Suprapubic skin (tissue), 4 donors: ENCODE data around the gene TUBA1A. TPM values are rescaled to one million over a fixed set of nuclear protein-coding genes. Genes with fewer than 3 reads are reported as not detected.

Source experiments
- DNase-seq, 2 donors: peaks; one replicate each; pipeline ENCODE4 v3.0.0-alpha.2; 2019; ENCODE audit warnings: low spot score in 2 of 2
- H3K27ac ChIP-seq: fragments of 200-600 bp; sonication (generic); one replicate; pipeline ENCODE4 v1.5.1; 2019
- H3K27me3 ChIP-seq: fragments of 200-600 bp; sonication (generic); one replicate; pipeline ENCODE4 v1.5.1; 2019
- H3K36me3 ChIP-seq: fragments of 200-600 bp; sonication (generic); one replicate; pipeline ENCODE4 v1.5.1; 2019
- H3K4me1 ChIP-seq: fragments of 200-600 bp; sonication (generic); one replicate; pipeline ENCODE4 v1.5.1; 2019
- H3K4me3 ChIP-seq: fragments of 200-600 bp; sonication (generic); one replicate; pipeline ENCODE4 v1.5.1; 2019; ENCODE audit warnings: mild to moderate bottlenecking
- H3K9me3 ChIP-seq: fragments of 200-600 bp; sonication (generic); one replicate; pipeline ENCODE4 v1.5.1; 2019
- CTCF ChIP-seq, 2 donors: fragments of 200-600 bp in 1 of 2; fragments of 450-650 bp in 1 of 2; sonication (generic) in 1 of 2; IDR thresholded peaks; one replicate each; pipeline ENCODE4 v1.5.1; 2016 to 2019; ENCODE audit warnings: antibody characterized with exemption in 2 of 2, mild to moderate bottlenecking in 1 of 2, moderate library complexity in 1 of 2
- EP300 ChIP-seq: sonication (generic); formaldehyde crosslinking; IDR thresholded peaks from one replicate; pipeline ENCODE4 v1.6.1; 2017; ENCODE audit warnings: antibody characterized with exemption
- POLR2A ChIP-seq, 2 donors: fragments of 450-650 bp; IDR thresholded peaks; one replicate each; pipeline ENCODE4 v1.6.1; 2017; ENCODE audit warnings: antibody characterized with exemption in 2 of 2, mild to moderate bottlenecking in 2 of 2, moderate library complexity in 2 of 2
- POLR2AphosphoS5 ChIP-seq, 3 donors: sonication (generic); formaldehyde crosslinking; IDR thresholded peaks; one replicate each; pipeline ENCODE4 v1.6.1; 2017; ENCODE audit warnings: antibody characterized with exemption in 3 of 3
- WGBS: methylation state at CpG from one replicate; pipeline ENCODE4 v1.1.5; 2018; 5-methylcytosine and 5-hydroxymethylcytosine counted together
- total RNA-seq, 4 donors: library from RNA; depleted of rRNA; stranded (reverse); fragments of >200 nt; gene quantifications; one replicate each; pipeline ENCODE4 v1.1.0, GENCODE V29; 2016

Gene TUBA1A
- total RNA-seq, 4 donors from 2014 or later = 70.0 to 251 (median 181) TPM

- Histone ChIP-seq H3K4me1 (no peaks in the 10 kb centered on the region), H3K4me3 (no peak overlapping the region), H3K27ac (no peak overlapping the region), H3K36me3 (no peaks in the 10 kb centered on the region), H3K9me3 (no peaks in the 10 kb centered on the region), H3K27me3 (no peaks in the 10 kb centered on the region)
- DNase-seq = peak in 1 of 2 donors; percentile 19
- TF ChIP-seq POLR2A (IDR thresholded peaks at IDR 0.05) = no peak
- TF ChIP-seq CTCF (IDR thresholded peaks at IDR 0.05) = no peak
- TF ChIP-seq POLR2AphosphoS5 (IDR thresholded peaks at IDR 0.05) = no peak
- no peak for TF ChIP-seq EP300
- WGBS = 91% methylated on average over 12 of the region's 12 CpGs
Observed at GRCh38 chr12:49208676-49209075, 19.8 kb upstream of the TUBA1A start.

DNA sequence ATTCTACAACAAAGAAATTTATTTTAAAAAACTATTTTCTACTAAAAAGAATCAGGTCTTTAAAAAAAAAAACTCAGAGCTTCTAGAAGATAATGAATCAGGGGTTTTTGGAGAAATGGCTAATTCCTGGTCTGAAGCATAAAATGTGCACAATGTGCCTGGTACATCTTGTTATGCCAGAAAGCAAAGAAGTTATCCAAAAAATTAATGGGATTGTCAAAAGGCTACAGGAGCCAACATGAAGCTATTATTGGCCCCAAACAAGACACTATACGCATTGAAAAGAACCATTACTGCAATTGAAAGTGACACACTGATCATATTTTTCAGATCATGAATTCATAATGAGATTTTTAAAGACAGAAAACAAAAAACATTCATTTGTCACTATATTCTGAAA, 19.3 kb upstream of the TUBA1A start:
- TF ChIP-seq CTCF (IDR thresholded peaks at IDR 0.05) (no peak), EP300 (no peak), POLR2A (IDR thresholded peaks at IDR 0.05) (no peak), POLR2AphosphoS5 (IDR thresholded peaks at IDR 0.05) (no peak)
- no peaks in the 10 kb centered on the region for H3K4me1 ChIP-seq

DNA sequence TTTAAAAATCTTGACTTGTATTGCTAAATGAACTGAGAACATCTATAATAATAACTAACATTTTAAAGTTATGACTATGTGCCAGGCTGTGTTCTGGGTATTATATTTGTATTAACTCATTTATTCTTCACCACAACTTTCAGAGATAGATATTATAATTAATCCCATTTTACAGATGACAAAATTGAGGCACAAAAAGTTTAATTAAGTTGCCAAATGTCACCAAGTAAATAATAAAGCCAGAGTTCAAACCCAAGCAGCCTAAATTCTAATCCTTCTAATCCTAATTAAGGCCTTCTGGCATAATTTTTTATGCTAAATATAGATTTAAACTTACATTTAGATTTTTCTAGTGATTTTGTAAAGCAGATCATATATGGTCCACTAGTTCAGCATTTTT, 17.5 kb upstream of the TUBA1A start:
- Histone ChIP-seq H3K36me3 (no peaks in the 10 kb centered on the region), H3K27me3 (no peaks in the 10 kb centered on the region), H3K27ac (no peak overlapping the region), H3K4me1 (peaks cover 11% of the 10 kb centered on the region), H3K4me3 (no peak overlapping the region), H3K9me3 (no peaks in the 10 kb centered on the region)
- no peak for TF ChIP-seq CTCF (IDR thresholded peaks at IDR 0.05)
- no peak for TF ChIP-seq POLR2A (IDR thresholded peaks at IDR 0.05)
- TF ChIP-seq POLR2AphosphoS5 (IDR thresholded peaks at IDR 0.05) = no peak
- no peak for TF ChIP-seq EP300
- DNase-seq = no peak

More for the DNA sequence above, 19.3 kb upstream of the TUBA1A start:
- Histone ChIP-seq H3K27me3 (no peaks in the 10 kb centered on the region), H3K9me3 (no peaks in the 10 kb centered on the region), H3K27ac (no peak overlapping the region), H3K4me3 (no peak overlapping the region), H3K36me3 (no peaks in the 10 kb centered on the region)
- no peak for DNase-seq
- 59% methylated on average over 1 of the region's 1 CpG for WGBS

- peak in 1 of 2 donors; percentile 44 for DNase-seq
- Histone ChIP-seq H3K4me1 (peaks cover 20% of the 10 kb centered on the region), H3K9me3 (no peaks in the 10 kb centered on the region), H3K27me3 (no peaks in the 10 kb centered on the region), H3K36me3 (no peaks in the 10 kb centered on the region), H3K27ac (peak overlapping the region; percentile 75), H3K4me3 (no peak overlapping the region)
- TF ChIP-seq CTCF (IDR thresholded peaks at IDR 0.05) (no peak), POLR2A (IDR thresholded peaks at IDR 0.05) (no peak), POLR2AphosphoS5 (IDR thresholded peaks at IDR 0.05) (no peak)
- WGBS = 25% methylated on average over 4 of the region's 4 CpGs
Observed at GRCh38 chr12:49201595-49202295, 12.9 kb upstream of the TUBA1A start.

- Histone ChIP-seq H3K4me3 (no peak overlapping the region), H3K9me3 (no peaks in the 10 kb centered on the region), H3K27me3 (no peaks in the 10 kb centered on the region), H3K27ac (peak overlapping the region; percentile 75), H3K4me1 (peaks cover 20% of the 10 kb centered on the region), H3K36me3 (no peaks in the 10 kb centered on the region)
- 8% methylated on average over 4 of the region's 4 CpGs for WGBS
- DNase-seq = no peak
- TF ChIP-seq POLR2AphosphoS5 (IDR thresholded peaks at IDR 0.05) = no peak
- no peak for TF ChIP-seq POLR2A (IDR thresholded peaks at IDR 0.05)
- TF ChIP-seq CTCF (IDR thresholded peaks at IDR 0.05) = no peak
Observed at GRCh38 chr12:49200919-49201594, 12.2 kb upstream of the TUBA1A start.
